GM19025 (cell line): ENCODE data around the gene HEATR1.
"Not testable (repeated sequence)": the region's sequence is repeated elsewhere in the genome, so short reads cannot be mapped to it uniquely, and the experiment has no call there.

ENCODE experiments used
- ATAC-seq: cut with Tn5 transposase; IDR thresholded peaks from one replicate; pipeline ENCODE4 v1.9.1; 2021; ENCODE audit warnings: mild to moderate bottlenecking, low read depth, moderate library complexity; ENCODE audit not compliant: unreplicated experiment

HEATR1 gene

DNA sequence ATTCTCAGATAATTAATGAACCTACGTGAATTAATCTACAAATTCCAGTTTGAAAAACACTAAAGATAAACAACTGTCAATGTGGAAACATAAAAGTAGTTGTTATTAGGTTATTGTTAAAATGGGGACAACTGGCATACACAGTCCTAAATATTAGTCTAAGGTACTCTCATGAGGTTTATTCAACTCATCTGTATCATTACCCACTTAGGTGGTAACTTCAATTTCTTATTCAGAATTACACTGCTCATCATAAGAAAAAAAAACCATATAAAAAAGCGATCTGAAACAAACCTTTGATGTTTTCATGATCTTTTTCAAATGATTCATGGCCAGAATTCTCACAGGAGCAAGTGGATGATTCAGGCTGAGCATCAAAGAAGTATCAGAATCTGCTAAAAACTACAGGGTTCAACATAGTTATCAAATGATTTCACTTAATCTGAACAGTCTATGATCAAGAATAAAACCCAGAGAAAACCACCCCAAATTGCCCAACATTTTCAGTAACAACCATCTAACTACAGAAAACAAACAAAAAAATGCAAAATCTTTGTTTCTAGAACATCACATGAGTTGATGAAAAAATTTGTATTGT, 13.7 kb downstream of the HEATR1 start:
- ATAC-seq: no peak

- ATAC-seq: no peak
Measured at GRCh38 chr1:236589531-236589930, 14.8 kb downstream of the HEATR1 start.

DNA sequence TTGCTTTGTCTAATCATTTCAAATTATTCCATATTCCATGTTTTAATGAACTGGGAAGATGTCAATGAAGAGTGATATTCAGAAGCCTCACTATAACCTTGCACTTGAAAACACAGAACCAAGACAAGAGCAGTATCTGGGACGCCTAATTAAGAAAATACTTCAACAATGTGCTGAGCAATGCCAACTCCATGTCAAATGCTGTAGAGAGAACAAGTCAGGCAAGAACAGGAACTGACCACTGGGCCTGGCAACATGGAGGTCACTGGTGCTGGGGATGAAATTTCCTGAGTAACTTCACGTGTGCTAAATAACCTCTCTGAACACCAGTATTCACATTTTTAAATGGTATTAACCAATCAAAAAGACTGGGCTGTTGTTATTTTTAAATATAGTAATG, 22.8 kb downstream of the HEATR1 start:
- no peak for ATAC-seq

GRCh38 chr1:236580404-236580803, 23.9 kb downstream of the HEATR1 start:
- not testable (repeated sequence) for ATAC-seq

DNA sequence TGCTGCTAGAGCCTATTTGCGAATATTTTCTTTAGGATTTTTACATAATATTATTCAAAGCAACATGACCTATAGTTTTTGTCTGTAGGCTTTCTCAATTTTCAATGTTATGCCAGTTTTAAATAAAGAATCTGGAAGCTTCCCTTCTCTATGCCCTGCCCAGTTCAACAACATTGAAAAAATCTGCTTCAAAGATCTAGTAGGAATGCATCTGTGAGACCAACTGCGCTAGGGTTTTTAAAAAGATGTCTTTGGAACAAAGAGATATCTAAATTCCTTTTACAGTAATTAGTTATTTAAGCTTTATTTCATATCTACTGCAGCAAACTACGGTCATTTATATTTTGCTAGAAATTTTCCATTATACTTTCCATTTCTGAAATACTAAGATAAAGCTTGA, 25.7 kb downstream of the HEATR1 start:
- ATAC-seq: no peak

GRCh38 chr1:236577041-236577440, 27.3 kb downstream of the HEATR1 start:
- not testable (repeated sequence) for ATAC-seq

GRCh38 chr1:236576004-236576403, 28.3 kb downstream of the HEATR1 start:
- ATAC-seq: no peak

GRCh38 chr1:236575523-236575922, 28.8 kb downstream of the HEATR1 start:
- no peak for ATAC-seq

DNA sequence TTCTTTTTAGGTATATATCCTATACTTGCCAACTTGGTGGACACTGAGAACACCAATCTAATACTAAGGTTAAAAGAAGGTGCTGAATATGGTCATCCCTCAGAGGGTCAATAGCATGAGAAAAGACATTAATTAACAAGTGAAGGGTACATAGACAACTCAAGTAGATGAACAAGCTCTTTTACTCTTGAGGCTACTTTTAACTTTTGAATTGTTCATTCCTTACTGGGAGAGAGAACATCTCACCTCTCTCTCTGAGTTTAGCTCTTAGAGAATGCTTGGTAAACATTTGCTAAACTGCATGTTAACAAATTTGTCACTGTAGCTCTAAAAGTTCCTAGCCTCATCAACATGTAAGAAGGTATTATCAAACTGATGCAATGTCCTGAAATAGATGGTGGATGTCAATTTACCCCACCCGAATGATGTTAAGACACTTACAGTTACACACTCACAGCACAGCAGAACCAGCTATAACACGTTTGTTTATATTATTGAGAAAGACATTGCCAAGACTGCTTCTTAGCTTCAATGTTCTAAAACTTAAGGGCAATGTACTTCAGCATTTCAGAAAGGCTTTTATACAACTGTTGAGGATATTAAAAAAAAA, 35.9 kb downstream of the HEATR1 start:
- no peak for ATAC-seq

- no peak for ATAC-seq
Measured at GRCh38 chr1:236565530-236565929, 38.8 kb downstream of the HEATR1 start.

GRCh38 chr1:236561976-236562375, 42.3 kb downstream of the HEATR1 start:
- no peak for ATAC-seq

- no peak for ATAC-seq
Measured at GRCh38 chr1:236560213-236560771, 44.0 kb downstream of the HEATR1 start.

GRCh38 chr1:236558846-236559245, 45.5 kb downstream of the HEATR1 start:
- no peak for ATAC-seq

DNA sequence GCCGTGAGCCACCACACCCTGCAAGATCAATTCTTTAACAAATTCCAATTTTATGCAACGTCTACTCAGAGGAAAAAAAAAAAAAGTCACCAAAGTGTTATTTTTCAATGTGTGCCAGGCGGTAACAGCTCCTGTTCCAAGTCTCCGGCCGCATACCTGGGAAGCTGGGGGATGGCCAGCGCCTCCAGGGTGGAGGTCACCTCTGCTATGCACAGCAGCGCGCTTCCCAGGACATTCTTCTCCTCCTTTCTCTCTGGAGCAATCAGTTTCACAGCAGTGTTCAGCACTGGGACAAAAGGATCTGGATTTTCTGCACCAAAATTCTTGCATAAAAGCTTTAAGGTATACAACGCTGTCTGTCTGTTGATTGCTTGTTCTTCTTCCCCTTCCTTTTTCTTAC, 46.2 kb downstream of the HEATR1 start:
- no peak for ATAC-seq

DNA sequence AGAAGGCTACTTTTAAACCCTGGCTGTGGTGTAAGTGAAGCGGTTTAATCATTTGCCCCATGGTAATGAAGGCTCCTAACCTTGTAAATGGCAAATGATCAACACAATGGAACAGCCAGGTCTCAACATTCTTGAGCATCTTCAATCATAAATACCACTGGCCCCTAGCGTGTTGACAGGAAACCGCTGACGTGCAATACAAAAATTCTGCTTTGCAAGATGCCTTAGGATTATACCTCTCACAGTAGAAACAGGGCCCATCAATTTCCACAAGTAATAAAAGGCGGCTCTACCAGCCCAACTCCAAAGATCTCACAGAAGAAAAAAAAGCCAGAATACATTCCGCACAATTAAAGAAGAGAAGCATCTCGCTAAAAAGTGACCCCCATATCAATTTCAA, 47.7 kb downstream of the HEATR1 start:
- ATAC-seq: no peak

DNA sequence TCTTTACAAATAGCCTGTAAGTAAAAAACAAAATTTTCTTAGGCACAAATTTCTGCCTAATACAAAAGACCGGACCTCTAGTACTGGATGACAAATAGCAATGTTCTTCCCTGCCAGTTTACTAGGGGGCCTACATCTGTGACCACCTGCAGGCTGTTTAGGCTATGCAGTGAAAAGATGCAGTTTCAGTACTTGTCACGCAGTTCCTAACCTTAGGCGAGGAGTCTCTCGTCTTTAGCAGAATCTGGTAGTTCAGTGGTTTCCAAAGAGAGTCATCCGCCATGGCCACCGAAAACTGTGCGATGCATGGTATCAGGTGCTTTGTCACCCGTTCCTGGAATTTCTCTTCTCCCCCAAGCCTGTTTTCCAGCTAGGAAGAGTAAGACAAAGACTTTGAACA, 50.9 kb downstream of the HEATR1 start:
- ATAC-seq: no peak

- no peak for ATAC-seq
Measured at GRCh38 chr1:236552901-236553300, 51.4 kb downstream of the HEATR1 start.

DNA sequence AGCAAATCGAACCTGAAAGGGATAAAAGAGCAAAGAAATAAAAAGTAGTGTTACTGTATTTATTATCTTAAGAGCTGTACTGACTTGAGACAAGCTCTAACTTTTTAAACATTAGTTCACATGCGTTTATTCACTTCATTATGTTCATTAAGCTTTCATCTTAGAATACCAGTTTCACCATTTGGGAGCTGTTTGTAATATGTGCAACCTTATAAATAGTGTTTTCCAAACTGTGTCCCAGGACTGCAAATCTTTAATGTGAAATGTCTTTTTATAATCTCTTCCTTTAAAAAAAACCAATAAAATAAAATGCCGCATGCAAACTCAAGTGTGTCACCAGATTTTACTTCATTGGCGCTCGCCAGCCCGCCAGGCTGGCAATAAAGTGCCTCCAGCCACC, 52.2 kb downstream of the HEATR1 start:
- no peak for ATAC-seq

DNA sequence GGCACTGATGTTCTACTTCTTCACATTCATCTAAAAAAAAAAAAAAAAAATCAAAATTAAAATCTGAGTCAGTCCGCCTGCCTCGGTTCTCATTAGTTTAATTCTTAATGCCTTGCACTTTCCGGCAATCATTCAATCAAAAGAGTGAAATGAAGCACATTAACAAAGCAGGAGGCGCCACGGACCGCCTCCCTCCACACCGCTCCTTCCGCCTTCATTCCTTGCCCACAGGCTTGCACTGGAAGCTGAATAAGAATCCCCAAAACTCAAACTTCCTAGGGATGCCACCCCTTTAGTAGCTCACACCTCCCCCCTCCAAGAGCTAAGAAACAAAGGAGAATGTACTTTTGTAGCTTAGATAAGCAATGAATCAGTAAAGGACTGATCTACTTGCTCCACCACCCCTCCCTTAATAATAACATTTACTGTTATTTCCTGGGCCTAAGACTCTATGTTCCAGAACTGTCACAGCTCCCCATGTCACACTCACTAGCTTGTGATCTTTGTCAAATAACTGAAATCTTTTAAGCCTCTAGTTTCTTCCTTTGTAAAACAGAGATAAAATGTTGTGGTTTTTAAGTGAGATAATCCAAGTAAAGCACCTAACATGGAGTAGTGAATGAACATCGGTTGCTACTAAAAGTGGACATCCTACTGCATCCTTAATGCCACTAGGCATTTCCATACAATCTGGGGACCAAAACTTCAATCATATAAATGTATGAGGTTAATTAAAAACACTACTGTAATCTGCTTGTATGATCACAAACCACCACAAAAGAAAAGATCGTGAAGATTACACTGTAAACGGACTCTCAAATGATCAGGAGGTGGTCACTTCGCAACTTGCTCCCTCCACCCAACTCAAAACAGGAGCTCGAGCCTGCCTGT, 53.1 kb downstream of the HEATR1 start:
- no peak for ATAC-seq

- ATAC-seq: no peak
Measured at GRCh38 chr1:236548452-236548851, 55.9 kb downstream of the HEATR1 start.

DNA sequence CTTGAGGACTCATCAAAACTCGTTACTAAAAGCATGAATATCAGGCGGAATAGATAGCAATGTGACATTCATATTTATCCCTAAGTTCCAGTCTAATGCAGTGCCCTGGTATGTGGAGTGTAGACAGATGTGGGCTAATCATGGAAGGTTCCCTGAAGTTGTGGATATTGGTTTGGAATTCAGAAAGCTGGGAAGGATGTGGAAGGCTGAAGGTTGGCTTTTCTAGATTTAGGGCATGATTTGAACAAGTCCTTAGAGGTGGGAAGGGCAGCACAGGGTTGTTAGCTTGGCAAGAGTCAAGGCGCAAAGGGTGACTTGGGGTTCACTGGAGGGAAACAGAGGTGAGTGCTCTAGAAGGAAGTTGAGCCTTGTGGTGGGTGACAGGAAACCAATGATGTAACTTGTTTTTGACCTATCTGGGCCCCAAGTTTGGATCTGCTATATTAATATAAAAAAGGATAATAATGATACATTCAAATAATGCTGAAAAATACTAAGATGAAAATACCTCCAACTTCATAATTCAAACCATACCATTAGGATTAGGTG, 58.6 kb downstream of the HEATR1 start:
- no peak for ATAC-seq
